Choroid plexus epithelial cell (primary cell): ENCODE data around the gene ATG9B.

Experiments used
- DNase-seq: peaks from one replicate; pipeline ENCODE4 v3.0.0-alpha.2; 2010; ENCODE audit warnings: low read depth
- H3K4me3 ChIP-seq: 2 replicates; pipeline ENCODE4 v1.5.1; 2011; ENCODE audit warnings: low read depth, mild to moderate bottlenecking, control low read depth, low read length, moderate library complexity
- TF ChIP-seq, protein P1 (sequence below): conservative IDR thresholded peaks from 2 replicates; pipeline ENCODE4 v1.5.1; 2011; ENCODE audit warnings: low read depth, mild to moderate bottlenecking, control low read depth, inconsistent platforms, low read length, moderate library complexity

The ATG9B gene

DNA sequence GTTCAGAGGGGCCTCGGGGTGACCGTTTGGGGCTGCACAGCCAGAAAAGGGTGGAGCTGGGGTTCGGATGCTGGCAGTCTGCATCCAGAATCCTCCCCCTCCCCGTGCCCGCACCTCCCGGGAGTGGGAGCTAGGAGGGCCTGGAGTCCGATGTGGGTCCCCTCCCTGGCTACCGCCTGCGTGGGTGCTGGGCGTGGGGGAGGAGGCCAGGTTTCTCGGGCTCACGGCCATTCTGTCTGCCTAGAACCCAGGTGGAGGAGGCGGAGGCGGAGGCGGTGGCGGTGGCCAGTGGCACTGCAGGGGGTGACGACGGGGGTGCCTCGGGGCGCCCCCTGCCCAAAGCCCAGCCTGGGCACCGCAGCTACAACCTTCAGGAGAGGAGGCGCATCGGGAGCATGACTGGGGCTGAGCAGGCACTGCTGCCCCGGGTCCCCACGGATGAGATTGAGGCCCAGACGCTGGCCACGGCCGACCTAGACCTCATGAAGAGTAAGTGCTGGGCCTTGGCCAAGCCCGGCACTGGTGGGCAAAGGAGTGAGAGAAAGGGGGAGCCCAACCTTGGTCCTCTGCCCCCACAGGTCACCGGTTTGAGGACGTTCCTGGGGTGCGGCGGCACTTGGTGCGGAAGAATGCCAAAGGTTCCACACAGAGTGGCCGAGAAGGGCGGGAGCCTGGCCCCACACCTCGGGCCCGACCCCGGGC is 42.1 kb upstream of the ATG9B start:
- no peak for DNase-seq
- TF ChIP-seq, protein P1, sequence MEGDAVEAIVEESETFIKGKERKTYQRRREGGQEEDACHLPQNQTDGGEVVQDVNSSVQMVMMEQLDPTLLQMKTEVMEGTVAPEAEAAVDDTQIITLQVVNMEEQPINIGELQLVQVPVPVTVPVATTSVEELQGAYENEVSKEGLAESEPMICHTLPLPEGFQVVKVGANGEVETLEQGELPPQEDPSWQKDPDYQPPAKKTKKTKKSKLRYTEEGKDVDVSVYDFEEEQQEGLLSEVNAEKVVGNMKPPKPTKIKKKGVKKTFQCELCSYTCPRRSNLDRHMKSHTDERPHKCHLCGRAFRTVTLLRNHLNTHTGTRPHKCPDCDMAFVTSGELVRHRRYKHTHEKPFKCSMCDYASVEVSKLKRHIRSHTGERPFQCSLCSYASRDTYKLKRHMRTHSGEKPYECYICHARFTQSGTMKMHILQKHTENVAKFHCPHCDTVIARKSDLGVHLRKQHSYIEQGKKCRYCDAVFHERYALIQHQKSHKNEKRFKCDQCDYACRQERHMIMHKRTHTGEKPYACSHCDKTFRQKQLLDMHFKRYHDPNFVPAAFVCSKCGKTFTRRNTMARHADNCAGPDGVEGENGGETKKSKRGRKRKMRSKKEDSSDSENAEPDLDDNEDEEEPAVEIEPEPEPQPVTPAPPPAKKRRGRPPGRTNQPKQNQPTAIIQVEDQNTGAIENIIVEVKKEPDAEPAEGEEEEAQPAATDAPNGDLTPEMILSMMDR: no peak
- H3K4me3 ChIP-seq: no peak overlapping the region

DNA sequence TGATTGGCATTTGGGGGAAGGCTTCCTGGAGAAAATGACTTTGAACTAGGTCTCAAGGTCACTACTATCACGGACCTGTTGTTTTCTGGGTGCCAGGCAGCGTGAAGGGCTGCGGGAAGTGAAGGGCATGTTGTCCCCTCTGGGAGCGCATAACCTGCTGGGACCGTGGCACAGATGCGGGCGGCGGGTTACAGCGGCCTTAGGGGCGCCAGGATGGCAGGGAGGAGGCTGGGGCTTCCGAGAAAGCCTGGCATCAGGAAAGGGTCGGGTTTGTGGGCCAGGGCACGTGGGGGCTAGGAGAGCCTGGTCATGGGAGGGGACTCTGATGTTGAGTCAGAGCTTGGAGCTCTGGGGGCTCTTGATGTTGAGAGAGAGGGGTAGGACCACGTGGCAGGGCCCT is 41.2 kb upstream of the ATG9B start:
- H3K4me3 ChIP-seq: no peak overlapping the region
- TF ChIP-seq, protein P1: no peak
- DNase-seq: no peak

DNA sequence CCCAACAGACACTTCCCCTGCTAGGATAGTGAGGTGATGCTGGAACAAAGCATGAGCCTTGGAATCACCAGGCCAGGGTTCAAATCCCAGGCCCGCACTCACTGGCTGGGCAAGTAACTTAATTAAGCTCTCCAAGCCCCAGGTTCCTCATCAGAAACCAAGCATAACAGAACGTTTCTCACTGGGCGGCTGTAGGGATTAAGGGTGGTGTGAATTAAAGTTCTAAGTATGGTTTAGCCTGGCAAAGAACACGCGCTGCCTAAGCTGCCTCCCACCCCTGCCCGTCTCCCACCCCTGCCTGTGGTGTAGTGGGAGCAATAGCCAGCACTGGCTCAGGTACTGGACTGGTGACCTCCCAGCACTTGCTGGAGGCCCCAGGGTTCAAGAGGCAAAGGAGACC is 40.7 kb upstream of the ATG9B start:
- H3K4me3 ChIP-seq: no peak overlapping the region
- no peak for DNase-seq
- TF ChIP-seq, protein P1: no peak

DNA sequence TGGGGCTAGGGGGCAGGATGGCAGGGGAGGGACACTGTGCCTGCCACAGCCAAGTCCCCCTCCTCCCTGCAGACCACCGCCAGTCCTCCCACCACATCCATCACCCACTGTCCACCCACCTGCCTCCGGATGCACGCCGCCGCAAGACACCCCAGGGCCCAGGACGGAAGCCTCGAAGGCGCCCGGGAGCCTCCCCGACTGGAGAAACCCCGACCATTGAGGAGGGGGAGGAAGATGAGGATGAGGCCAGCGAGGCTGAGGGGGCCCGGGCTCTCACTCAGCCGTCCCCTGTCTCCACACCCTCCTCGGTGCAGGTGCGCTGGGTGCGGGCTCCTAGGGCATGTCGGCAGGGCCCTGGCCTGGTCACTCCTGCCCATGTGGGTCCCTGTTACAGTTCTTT is 40.2 kb upstream of the ATG9B start:
- no peak for DNase-seq
- H3K4me3 ChIP-seq: no peak overlapping the region
- TF ChIP-seq, protein P1: no peak

DNA sequence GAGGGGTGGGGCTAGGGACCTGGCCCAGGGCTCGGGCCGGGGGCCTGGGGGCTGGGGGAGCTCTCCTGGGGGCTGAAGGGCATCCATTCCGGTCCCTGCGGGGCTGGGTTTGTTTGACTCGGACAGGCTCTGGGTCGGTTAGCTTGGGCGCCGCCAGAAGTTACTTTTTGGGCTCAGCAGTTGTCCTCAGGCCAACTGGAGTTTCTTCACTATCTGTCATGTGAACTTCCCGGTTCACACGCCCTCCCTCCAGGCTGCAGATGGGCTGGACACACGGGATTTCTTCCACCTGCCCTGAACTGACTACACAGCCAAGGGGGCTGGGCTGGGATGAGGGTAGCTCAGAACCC is 38.9 kb upstream of the ATG9B start:
- peak overlapping the region; percentile 28 for H3K4me3 ChIP-seq
- peak; percentile 80 for DNase-seq
- TF ChIP-seq, protein P1: no peak

DNA sequence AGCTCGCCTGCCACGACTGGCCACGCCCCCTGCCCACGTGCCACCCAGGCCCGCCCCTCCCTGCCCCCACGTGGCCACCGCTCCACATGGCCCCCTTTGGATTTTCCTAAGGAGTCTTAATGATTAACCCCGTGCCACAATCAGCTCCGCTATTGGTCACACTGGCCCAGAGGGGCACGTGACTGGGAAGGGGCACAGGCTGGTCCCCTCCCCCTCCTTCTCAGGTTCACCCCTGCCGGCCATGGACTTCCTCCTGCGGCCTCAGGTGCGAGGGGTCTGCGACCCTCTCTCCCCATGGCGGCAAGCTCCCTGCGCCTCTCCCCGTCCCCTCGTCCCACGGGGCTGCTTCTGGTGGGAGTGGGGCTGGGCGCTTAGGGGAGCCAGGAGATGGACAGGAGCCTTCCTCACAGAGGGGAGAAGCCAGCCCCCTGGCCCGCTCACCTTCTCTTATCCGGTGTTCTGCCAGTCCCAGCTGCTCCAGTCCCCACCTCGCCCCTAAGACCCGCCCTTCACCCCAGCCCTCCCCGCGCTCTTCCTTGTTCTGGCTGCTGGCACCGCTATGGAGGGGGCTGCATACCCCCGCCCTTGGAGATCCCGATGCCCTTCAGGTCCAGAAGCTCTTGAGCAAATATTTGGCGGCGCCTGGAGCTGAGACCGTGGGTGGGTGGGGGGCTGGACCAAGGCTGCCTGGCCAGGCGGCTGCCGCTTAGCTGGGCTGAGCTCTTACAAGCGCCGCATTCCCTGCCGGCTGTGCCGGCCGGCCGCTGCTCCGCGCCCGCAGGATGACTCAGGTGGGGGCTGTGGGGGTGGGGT is 38.3 kb upstream of the ATG9B start:
- TF ChIP-seq, protein P1: no peak
- peak overlapping the region; percentile 40 for H3K4me3 ChIP-seq
- peak; percentile 80 for DNase-seq

DNA sequence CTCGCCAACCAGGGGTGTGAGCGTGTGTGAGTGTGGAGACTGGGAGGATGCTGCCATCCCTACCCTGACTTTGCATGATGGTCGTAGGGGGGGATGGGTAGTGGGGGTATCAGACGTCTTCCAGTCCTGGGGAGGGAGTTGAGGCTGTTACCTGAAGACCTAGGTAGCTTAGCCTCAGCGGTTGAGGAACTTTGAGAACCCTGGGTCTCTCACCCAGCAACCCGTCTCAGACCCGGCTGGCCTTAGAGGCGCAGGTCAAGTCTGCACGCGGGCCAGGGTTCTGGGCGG is 37.8 kb upstream of the ATG9B start:
- TF ChIP-seq, protein P1: no peak
- DNase-seq: no peak
- H3K4me3 ChIP-seq: peak overlapping the region; percentile 77
